HEK293T (cell line): ENCODE results near the gene NAGS.

Experiments
- ARNT ChIP-seq: fragments of 450-650 bp; IDR thresholded peaks from 2 replicates; pipeline ENCODE4 v1.6.1; 2017; ENCODE audit warnings: mild to moderate bottlenecking
- BHLHE40 ChIP-seq: fragments of 450-650 bp; IDR thresholded peaks from 2 replicates; pipeline ENCODE4 v1.6.1; 2016; ENCODE audit warnings: mild to moderate bottlenecking, moderate library complexity, borderline replicate concordance
- FOXA1 ChIP-seq: fragments of 450-650 bp; IDR thresholded peaks from 2 replicates; pipeline ENCODE4 v1.6.1; 2016; ENCODE audit warnings: mild to moderate bottlenecking
- FOXK2 ChIP-seq: fragments of 450-650 bp; IDR thresholded peaks from 2 replicates; pipeline ENCODE4 v1.6.1; 2016; ENCODE audit warnings: mild to moderate bottlenecking
- FOXM1 ChIP-seq: fragments of 450-650 bp; IDR thresholded peaks from 2 replicates; pipeline ENCODE4 v1.6.1; 2017; ENCODE audit warnings: mild to moderate bottlenecking, borderline replicate concordance
- L3MBTL2 ChIP-seq: fragments of 450-650 bp; conservative IDR thresholded peaks from 2 replicates; pipeline ENCODE4 v1.6.1; 2016; ENCODE audit warnings: mild to moderate bottlenecking
- PKNOX1 ChIP-seq: fragments of 450-650 bp; IDR thresholded peaks from 2 replicates; pipeline ENCODE4 v1.6.1; 2016
- SP1 ChIP-seq: fragments of 450-650 bp; IDR thresholded peaks from 2 replicates; pipeline ENCODE4 v1.6.1; 2017
- TARDBP ChIP-seq: fragments of 450-650 bp; IDR thresholded peaks from 2 replicates; pipeline ENCODE4 v1.6.1; 2016

GRCh38 chr17:44006272-44006597 is 1.8 kb downstream of the NAGS start:
- TF ChIP-seq SP1 (no peak), ARNT (no peak), BHLHE40 (no peak), FOXA1 (no peak), TARDBP (no peak), FOXM1 (no peak), PKNOX1 (no peak), L3MBTL2 (no peak), FOXK2 (no peak)
